Calu3 (cell line): ENCODE data around the gene SPRR2D. TPM values are rescaled to one million over a fixed set of nuclear protein-coding genes. Genes with fewer than 3 reads are reported as not detected.
A peak's percentile ranks its signal among the peaks of the same experiment; 100 is the strongest.

Source experiments
- BruUV-seq: library from RNA; stranded (reverse); fragments of 400-500 nt; replicated peaks from 2 replicates; lab custom pipeline; 2021; lab: Mats Ljungman, UMichigan
- CTCF ChIA-PET: fragments of 300-600 bp; sonication (Branson Sonifier 250); formaldehyde crosslinking; loops from one replicate; lab custom pipeline; 2022; ENCODE audit warnings: antibody characterized with exemption; lab: Charles Lee
- DNase-seq: peaks from one replicate; pipeline ENCODE4 v3.0.0; 2022
- H3K27ac Mint-ChIP-seq: one replicate; pipeline ENCODE4 v1.8.0; 2022; ENCODE audit warnings: mixed read lengths; ENCODE audit not compliant: unreplicated experiment
- H3K27me3 Mint-ChIP-seq: one replicate; pipeline ENCODE4 v1.8.0; 2022; ENCODE audit warnings: mixed read lengths; ENCODE audit not compliant: unreplicated experiment
- H3K36me3 Mint-ChIP-seq: one replicate; pipeline ENCODE4 v1.8.0; 2022; ENCODE audit warnings: mild to moderate bottlenecking, moderate library complexity, mixed read lengths; ENCODE audit not compliant: insufficient read depth, unreplicated experiment
- H3K4me1 Mint-ChIP-seq: one replicate; pipeline ENCODE4 v1.8.0; 2022; ENCODE audit warnings: mild to moderate bottlenecking, low read depth, mixed read lengths; ENCODE audit not compliant: unreplicated experiment
- H3K4me3 Mint-ChIP-seq: one replicate; pipeline ENCODE4 v1.8.0; 2022; ENCODE audit warnings: mild to moderate bottlenecking, low read depth, moderate library complexity, mixed read lengths; ENCODE audit not compliant: unreplicated experiment
- H3K9me3 Mint-ChIP-seq: one replicate; pipeline ENCODE4 v1.8.0; 2022; ENCODE audit warnings: low read depth, mixed read lengths; ENCODE audit not compliant: unreplicated experiment
- intact Hi-C: fragments of 100-400 bp; cut with micrococcal nuclease; formaldehyde crosslinking; loops from one replicate; pipeline ENCODE4 v1.10.0; 2022; ENCODE audit not compliant: unreplicated experiment
- total RNA-seq: library from RNA; stranded (reverse); gene quantifications from 2 replicates; pipeline ENCODE4 v1.2.3, GENCODE V29; 2022
- TF ChIP-seq, protein P1 (sequence below): fragments of 200-600 bp; IDR thresholded peaks from one replicate; pipeline ENCODE4 v1.8.0; 2022; ENCODE audit warnings: antibody characterized with exemption; ENCODE audit not compliant: unreplicated experiment

SPRR2D gene
- total RNA-seq, 1 experiment from 2014 or later, result not detected

DNA sequence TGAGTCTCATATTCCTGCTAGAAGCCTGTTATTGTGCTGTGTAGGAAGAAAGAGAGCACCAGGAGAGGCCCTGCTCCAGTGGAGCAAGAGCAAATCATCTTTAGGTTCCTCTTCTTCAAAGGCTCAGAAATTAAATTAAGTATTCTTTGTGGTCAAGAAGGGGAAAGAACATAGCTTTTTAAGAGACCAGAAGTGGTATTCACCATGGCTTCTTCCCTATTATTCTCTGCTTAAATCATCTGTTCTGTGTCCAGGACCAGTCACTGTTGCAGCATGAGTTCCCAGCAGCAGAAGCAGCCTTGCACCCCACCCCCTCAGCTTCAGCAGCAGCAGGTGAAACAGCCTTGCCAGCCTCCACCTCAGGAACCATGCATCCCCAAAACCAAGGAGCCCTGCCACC, 8.8 kb downstream of the SPRR2D start:
- Mint-ChIP-seq H3K4me3 (no peak overlapping the region), H3K27ac (no peak overlapping the region), H3K27me3 (no peaks in the 10 kb centered on the region), H3K9me3 (no peaks in the 10 kb centered on the region), H3K4me1 (peaks cover 25% of the 10 kb centered on the region), H3K36me3 (no peaks in the 10 kb centered on the region)
- intact Hi-C loops, result loop anchor here (2.0 to 10.0 kb wide), 3 partner anchors 35 to 377 kb away; no protein-coding TSS in a partner anchor
- CTCF ChIA-PET, result interaction anchor here (0.8 to 2.4 kb wide), 12 partner anchors 10 to 161 kb away, joined by 3 to 20 read pairs (median 5); partner anchors contain the start of gene IVL
- BruUV-seq, result no TSS peak
- TF ChIP-seq, protein P1, sequence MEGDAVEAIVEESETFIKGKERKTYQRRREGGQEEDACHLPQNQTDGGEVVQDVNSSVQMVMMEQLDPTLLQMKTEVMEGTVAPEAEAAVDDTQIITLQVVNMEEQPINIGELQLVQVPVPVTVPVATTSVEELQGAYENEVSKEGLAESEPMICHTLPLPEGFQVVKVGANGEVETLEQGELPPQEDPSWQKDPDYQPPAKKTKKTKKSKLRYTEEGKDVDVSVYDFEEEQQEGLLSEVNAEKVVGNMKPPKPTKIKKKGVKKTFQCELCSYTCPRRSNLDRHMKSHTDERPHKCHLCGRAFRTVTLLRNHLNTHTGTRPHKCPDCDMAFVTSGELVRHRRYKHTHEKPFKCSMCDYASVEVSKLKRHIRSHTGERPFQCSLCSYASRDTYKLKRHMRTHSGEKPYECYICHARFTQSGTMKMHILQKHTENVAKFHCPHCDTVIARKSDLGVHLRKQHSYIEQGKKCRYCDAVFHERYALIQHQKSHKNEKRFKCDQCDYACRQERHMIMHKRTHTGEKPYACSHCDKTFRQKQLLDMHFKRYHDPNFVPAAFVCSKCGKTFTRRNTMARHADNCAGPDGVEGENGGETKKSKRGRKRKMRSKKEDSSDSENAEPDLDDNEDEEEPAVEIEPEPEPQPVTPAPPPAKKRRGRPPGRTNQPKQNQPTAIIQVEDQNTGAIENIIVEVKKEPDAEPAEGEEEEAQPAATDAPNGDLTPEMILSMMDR, result no peak
- no peak for DNase-seq

DNA sequence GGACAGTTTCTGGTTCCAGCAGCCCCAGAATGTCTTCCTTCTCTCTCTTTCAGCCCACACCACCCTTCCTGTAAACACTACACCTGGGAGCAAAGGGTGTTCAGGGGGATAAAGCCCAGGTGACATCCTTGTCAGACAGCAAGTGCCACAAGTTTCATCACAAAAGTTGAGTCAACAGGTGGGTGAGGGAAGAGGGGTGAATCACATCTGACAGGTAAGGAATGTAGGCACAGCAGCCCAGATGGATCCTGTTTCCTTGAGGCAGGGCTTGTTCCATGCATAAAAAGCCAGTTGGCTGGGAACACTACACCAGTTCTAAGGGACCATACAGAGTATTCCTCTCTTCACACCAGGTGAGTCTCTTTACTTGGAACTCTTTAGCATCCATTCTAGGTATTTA, 10.0 kb downstream of the SPRR2D start, which contains the start of gene SPRR1B:
SPRR1B (plus strand) TSS at position 309 of the 400 bp plus-strand sequence. CDS start 1,143 bp downstream, outside the sequence.
- no peaks in the 10 kb centered on the region for H3K36me3 Mint-ChIP-seq

DNA sequence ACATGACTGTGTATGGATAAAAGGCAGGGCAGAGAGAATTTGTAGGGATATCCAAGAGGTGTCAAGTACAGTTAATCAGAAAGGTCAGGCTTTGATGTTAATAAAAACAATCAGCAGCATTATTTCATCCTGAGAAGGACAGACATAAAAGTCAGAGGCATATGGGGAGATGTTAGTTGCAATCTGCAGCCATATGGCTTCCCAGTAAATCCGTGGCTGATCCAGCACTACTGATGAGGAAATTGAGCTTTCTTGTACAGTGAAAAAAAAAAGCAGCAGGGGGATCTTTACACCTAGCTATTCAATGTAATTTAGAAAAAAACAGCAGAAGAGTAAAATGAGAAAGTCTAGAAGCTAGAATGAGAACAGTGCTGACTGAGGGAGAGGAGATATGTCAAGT, 12.2 kb downstream of the SPRR2D start:
- no TSS peak for BruUV-seq

More for the DNA sequence above, 10.0 kb downstream of the SPRR2D start, which contains the start of gene SPRR1B:
- DNase-seq, result peak; percentile 31
- Mint-ChIP-seq H3K27me3 (no peaks in the 10 kb centered on the region), H3K4me3 (no peak within 1 kb of the TSS), H3K9me3 (no peaks in the 10 kb centered on the region), H3K4me1 (peaks cover 25% of the 10 kb centered on the region), H3K27ac (no peak within 1 kb of the TSS)
- intact Hi-C loops, result loop anchor here (5.0 to 10.0 kb wide), 2 partner anchors 34 to 376 kb away; no protein-coding TSS in a partner anchor
- TF ChIP-seq, protein P1, result no peak
- CTCF ChIA-PET, result no interaction called here
- no TSS peak for BruUV-seq

DNA sequence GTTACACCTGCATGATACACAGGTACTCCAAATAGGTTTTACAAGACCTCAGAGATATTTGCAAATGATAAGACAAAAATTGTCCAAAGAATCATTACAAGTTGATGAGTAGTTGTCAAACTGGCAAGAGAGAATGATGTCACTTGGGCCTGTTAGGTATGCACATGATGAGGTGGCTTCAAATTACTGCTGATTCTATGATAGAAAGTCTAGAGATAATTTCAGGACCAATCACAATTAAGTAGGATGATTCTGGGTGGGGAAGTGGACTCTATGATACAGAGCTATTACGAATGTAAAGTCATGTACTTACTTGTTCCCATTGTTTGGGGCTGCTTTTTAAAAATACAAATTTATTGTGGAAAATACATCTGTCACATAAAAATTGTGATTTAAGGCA, 15.1 kb downstream of the SPRR2D start:
- H3K36me3 Mint-ChIP-seq, result no peaks in the 10 kb centered on the region
- H3K9me3 Mint-ChIP-seq, result no peaks in the 10 kb centered on the region
- H3K4me3 Mint-ChIP-seq, result no peak overlapping the region
- CTCF ChIA-PET, result no interaction called here
- H3K27me3 Mint-ChIP-seq, result no peaks in the 10 kb centered on the region
- TF ChIP-seq, protein P1, result no peak
- intact Hi-C loops, result no loop called here
- peaks cover 5% of the 10 kb centered on the region for H3K4me1 Mint-ChIP-seq
- no peak overlapping the region for H3K27ac Mint-ChIP-seq
- DNase-seq, result no peak
- BruUV-seq, result no TSS peak

More for the DNA sequence above, 12.2 kb downstream of the SPRR2D start:
- H3K4me3 Mint-ChIP-seq, result no peak overlapping the region
- no peaks in the 10 kb centered on the region for H3K9me3 Mint-ChIP-seq
- H3K36me3 Mint-ChIP-seq, result no peaks in the 10 kb centered on the region
- DNase-seq, result no peak
- peaks cover 25% of the 10 kb centered on the region for H3K4me1 Mint-ChIP-seq
- no peak overlapping the region for H3K27ac Mint-ChIP-seq
- TF ChIP-seq, protein P1, result no peak
- intact Hi-C loops, result no loop called here
- CTCF ChIA-PET, result interaction anchor here (0.6 to 0.7 kb wide), 2 partner anchors 262 to 807 kb away, joined by 3 to 4 read pairs; no protein-coding TSS in a partner anchor
- H3K27me3 Mint-ChIP-seq, result no peaks in the 10 kb centered on the region
